Natural killer cell treated with Interleukin-12 subunit alpha and Interleukin-12 subunit beta and Interleukin-15 and Interleukin-18, amount 100 ng/mL, for 72 hours (primary cell): Measurements from ENCODE around the gene JAG2. TPM values are rescaled to one million over a fixed set of nuclear protein-coding genes. Genes with fewer than 3 reads are reported as not detected.

Experiments used
- ATAC-seq, 2 donors: fragments of 150-1000 bp; cut with Tn5 transposase in 1 of 2; sonication (Bioruptor Pico), chemical (Tn5 transposase) in 1 of 2; 2 replicates each; pipeline ENCODE4 v1.10.0; 2021
- DNase-seq: peaks from one replicate; pipeline ENCODE4 v3.0.0; 2022; ENCODE audit warnings: low spot score
- H3K27ac Mint-ChIP-seq, 2 donors: 1 replicate in 1 of 2; 2 replicates in 1 of 2; pipeline ENCODE4 v1.8.0; 2022; ENCODE audit warnings: mixed read lengths in 2 of 2, mild to moderate bottlenecking in 1 of 2, moderate library complexity in 1 of 2
- H3K27me3 Mint-ChIP-seq, 2 donors: 1 replicate in 1 of 2; 2 replicates in 1 of 2; pipeline ENCODE4 v1.8.0; 2022; ENCODE audit warnings: mixed read lengths in 2 of 2
- H3K36me3 Mint-ChIP-seq: one replicate; pipeline ENCODE4 v1.8.0; 2022; ENCODE audit warnings: mixed read lengths
- H3K4me1 Mint-ChIP-seq, 2 donors: 1 replicate in 1 of 2; 2 replicates in 1 of 2; pipeline ENCODE4 v1.8.0; 2022; ENCODE audit warnings: low read depth in 2 of 2, mixed read lengths in 2 of 2, mild to moderate bottlenecking in 1 of 2
- H3K4me3 Mint-ChIP-seq: one replicate; pipeline ENCODE4 v1.8.0; 2022; ENCODE audit warnings: mixed read lengths
- H3K9me3 Mint-ChIP-seq: 2 replicates; pipeline ENCODE4 v1.8.0; 2022; ENCODE audit warnings: mixed read lengths
- total RNA-seq, 2 donors: library from RNA; stranded (reverse); gene quantifications; one replicate each; pipeline ENCODE4 v1.2.3, GENCODE V29; 2022

Gene JAG2
- total RNA-seq, 2 donors from 2014 or later, result 5.9 to 7.1 TPM

DNA sequence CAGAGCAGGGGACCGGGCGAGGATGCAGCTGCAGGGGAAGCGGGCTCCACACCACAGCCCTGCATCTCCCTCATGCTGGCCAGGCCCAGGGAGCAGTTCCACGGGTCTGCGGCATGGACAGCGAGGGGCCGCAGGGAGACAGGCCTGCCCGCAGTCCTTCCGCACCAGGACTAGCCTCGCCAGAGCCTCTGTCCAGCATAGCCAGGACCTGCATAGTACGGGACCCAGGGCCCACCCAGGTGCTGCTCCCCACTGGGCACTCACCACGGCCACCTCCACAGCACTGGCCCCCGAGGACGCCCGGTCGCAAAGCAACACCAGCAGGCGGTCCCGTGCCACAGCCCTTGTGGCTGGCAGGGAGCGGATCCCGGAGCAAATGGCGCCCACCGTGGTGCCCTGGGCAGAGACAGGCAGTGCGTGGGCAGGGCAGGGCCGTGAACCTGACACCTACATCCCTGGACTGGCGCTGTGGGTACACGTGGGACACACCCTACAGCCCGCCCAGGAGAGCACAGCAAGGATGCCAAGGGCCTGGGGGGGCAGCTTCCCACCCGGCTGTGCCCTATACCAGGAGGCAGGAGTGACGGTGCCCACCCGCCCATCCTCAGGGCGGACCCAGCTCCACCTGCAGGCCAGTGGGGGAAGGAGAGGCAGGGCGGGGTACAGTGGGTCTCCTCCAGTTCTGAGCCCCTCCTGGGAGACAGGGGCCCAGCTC is 23.8 kb downstream of the JAG2 start:
- Mint-ChIP-seq H3K9me3 (peaks cover 4% of the 10 kb centered on the region), H3K27me3 (no peaks in the 10 kb centered on the region), H3K4me1 (no peaks in the 10 kb centered on the region), H3K36me3 (peaks cover 5% of the 10 kb centered on the region), H3K4me3 (no peak overlapping the region), H3K27ac (no peak overlapping the region)
- no peak for ATAC-seq
- peak; percentile 46 for DNase-seq

DNA sequence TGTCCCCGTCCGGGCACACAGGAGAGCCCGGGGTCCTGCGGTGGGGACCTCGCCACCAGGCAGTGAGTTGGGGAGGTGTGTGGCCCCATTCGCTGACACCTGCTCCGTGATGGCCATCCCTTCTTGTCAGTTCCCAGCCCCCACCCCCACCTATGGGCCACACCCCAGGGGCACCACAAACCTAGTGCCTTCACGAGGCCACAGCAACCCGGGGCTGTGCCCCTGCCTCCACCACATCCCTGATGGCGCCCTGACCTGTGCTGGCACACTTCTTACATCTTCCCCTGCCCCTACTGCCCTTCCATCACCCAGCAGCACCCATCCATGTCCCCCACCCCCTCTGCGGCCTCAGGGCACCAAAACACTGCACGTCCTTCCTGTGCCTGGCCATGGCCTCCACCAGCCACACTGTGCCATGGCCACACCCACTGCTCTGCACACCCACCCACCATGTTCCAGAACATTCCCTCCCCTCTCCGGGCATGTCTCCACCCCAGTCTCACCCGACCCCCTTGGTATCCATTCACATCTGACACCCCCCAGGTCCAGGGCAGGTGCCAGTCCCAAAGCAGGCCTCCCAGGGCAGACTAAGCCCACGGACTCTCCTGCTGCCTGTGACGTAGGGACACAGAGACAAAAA is 24.4 kb downstream of the JAG2 start:
- Mint-ChIP-seq H3K4me3 (no peak overlapping the region), H3K4me1 (no peaks in the 10 kb centered on the region), H3K9me3 (peaks cover 4% of the 10 kb centered on the region), H3K27ac (no peak overlapping the region), H3K36me3 (peaks cover 5% of the 10 kb centered on the region), H3K27me3 (no peaks in the 10 kb centered on the region)
- ATAC-seq, result no peak
- no peak for DNase-seq

DNA sequence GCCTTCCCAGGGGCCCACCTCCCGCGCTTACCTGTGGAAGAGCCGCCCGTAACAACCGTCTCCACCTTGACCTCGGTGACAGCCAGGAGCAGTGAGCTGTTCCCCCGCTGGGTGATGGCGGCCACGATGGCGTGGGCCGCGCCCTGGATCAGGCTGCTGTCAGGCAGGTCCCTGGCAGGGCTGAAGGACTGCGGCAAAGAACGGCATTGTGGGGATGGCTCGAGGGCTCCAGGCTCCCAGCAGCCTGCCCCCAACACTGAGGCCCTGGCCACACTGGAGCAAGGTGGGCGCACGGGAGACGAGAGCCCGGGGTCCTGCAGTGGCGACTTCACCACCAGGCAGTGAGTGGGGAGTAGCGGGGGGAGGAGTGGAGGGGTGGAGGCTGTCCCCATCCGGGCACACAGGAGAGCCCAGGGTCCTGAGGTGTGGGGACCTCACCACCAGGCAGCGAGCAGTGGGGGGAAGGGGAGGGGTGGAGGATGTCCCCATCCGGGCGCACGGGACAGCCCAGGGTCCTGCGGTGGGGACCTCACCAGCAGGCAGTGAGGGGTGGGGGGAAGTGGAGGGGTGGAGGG is 25.0 kb downstream of the JAG2 start:
- peaks cover 4% of the 10 kb centered on the region for H3K9me3 Mint-ChIP-seq
- H3K4me1 Mint-ChIP-seq, result no peaks in the 10 kb centered on the region
- no peak overlapping the region for H3K4me3 Mint-ChIP-seq
- H3K27me3 Mint-ChIP-seq, result no peaks in the 10 kb centered on the region
- no peak for DNase-seq
- H3K36me3 Mint-ChIP-seq, result peaks cover 5% of the 10 kb centered on the region
- no peak overlapping the region for H3K27ac Mint-ChIP-seq
- no peak for ATAC-seq

DNA sequence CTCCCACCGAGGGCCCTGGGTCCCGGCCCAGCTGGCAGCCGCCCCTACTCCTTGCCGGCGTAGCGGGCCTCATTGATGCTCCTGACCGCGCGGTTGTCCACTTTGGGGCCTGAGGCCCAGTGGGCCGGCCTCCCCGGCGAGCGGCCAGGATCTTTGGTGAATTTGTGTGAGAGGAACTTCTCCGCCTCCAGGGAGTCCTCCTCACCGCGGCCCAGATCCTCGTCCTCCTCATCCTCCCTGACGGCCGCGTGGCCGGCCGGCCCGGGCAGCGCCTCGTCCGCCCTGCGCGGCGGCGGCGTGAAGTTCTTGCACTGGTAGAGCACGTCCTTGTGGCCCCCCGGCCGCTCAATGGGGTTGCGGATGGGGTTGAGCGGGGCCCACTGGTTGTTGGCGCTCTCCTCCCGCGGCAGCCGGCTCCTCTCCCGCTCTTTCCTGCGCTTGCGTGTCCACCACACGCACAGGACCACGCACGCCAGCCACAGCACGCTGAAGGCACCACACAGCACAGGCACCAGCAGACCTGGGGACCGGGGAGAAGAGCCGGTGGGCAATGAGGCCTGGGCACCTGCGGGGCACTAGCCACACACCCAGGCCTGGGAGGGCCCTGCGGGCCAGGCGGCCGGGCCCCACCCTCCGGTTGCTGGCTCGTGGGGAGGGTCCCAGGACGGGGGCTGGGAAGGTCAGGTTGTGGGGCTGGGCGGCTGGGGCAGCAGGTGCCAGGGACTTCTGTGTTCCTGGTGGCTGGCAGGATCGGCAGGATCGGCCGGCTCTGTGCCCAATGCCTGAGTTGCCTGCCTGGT is 25.7 kb downstream of the JAG2 start:
- H3K27ac Mint-ChIP-seq, result no peak overlapping the region
- no peak overlapping the region for H3K4me3 Mint-ChIP-seq
- H3K9me3 Mint-ChIP-seq, result peaks cover 4% of the 10 kb centered on the region
- DNase-seq (no peak), ATAC-seq (no peak)
- H3K36me3 Mint-ChIP-seq, result peaks cover 5% of the 10 kb centered on the region
- H3K27me3 Mint-ChIP-seq, result no peaks in the 10 kb centered on the region
- H3K4me1 Mint-ChIP-seq, result no peaks in the 10 kb centered on the region

- H3K27ac Mint-ChIP-seq, result no peak overlapping the region
- no peaks in the 10 kb centered on the region for H3K27me3 Mint-ChIP-seq
- DNase-seq (no peak), ATAC-seq (no peak)
- H3K4me1 Mint-ChIP-seq, result no peaks in the 10 kb centered on the region
- peaks cover 5% of the 10 kb centered on the region for H3K36me3 Mint-ChIP-seq
- peaks cover 4% of the 10 kb centered on the region for H3K9me3 Mint-ChIP-seq
- no peak overlapping the region for H3K4me3 Mint-ChIP-seq
Observed at GRCh38 chr14:105141486-105142281, 26.9 kb downstream of the JAG2 start.

DNA sequence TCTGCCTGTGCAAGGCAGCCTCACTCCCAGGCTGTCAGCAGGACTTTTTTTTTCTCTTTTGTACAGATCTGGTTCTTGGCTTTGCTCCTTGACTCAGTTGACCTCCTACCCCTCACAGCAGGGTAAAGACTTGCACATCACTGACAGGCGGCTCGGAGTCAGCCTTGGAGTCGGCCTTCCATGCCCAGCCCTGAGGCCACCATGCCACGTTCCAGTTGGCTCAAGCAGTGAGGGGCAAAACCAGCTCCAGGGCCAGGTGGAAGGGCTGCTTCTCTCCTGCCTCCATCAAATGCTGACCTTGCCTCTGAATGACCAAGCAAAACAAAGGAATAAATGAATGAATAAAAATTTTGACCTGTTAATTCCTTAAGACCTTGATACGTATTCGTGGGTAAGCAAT is 27.6 kb downstream of the JAG2 start:
- no peak for DNase-seq
- ATAC-seq, result no peak
- no peaks in the 10 kb centered on the region for H3K27me3 Mint-ChIP-seq
- H3K9me3 Mint-ChIP-seq, result peaks cover 4% of the 10 kb centered on the region
- H3K27ac Mint-ChIP-seq, result no peak overlapping the region
- H3K4me1 Mint-ChIP-seq, result no peaks in the 10 kb centered on the region
- peaks cover 5% of the 10 kb centered on the region for H3K36me3 Mint-ChIP-seq
- no peak overlapping the region for H3K4me3 Mint-ChIP-seq

DNA sequence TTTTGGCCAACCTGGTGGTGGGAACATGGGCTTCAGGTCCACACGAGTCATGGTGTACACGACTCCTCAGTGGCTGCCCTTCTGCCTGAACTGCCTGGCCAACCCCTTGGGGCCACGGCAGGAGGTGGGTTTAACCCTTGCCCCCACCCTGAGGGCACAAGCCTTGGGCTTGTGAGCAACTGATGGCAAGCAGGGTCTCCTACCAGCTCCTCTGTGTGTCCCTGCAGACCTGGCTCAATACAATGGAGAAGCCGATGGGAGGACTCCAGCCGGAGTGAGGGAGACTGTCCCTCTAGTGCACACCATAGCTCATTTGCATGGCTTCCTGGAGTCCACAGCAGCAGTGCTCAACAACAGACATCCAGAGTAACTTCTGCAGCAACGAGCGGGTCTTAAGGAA is 28.0 kb downstream of the JAG2 start:
- no peaks in the 10 kb centered on the region for H3K4me1 Mint-ChIP-seq
- no peak overlapping the region for H3K27ac Mint-ChIP-seq
- H3K4me3 Mint-ChIP-seq, result no peak overlapping the region
- peaks cover 5% of the 10 kb centered on the region for H3K36me3 Mint-ChIP-seq
- no peak for ATAC-seq
- DNase-seq, result no peak
- no peaks in the 10 kb centered on the region for H3K27me3 Mint-ChIP-seq
- peaks cover 4% of the 10 kb centered on the region for H3K9me3 Mint-ChIP-seq

- ATAC-seq (no peak), DNase-seq (no peak)
- Mint-ChIP-seq H3K27me3 (no peaks in the 10 kb centered on the region), H3K4me3 (no peak overlapping the region), H3K9me3 (peaks cover 4% of the 10 kb centered on the region), H3K4me1 (no peaks in the 10 kb centered on the region), H3K27ac (no peak overlapping the region), H3K36me3 (peaks cover 5% of the 10 kb centered on the region)
Observed at GRCh38 chr14:105139831-105140239, 28.7 kb downstream of the JAG2 start.

DNA sequence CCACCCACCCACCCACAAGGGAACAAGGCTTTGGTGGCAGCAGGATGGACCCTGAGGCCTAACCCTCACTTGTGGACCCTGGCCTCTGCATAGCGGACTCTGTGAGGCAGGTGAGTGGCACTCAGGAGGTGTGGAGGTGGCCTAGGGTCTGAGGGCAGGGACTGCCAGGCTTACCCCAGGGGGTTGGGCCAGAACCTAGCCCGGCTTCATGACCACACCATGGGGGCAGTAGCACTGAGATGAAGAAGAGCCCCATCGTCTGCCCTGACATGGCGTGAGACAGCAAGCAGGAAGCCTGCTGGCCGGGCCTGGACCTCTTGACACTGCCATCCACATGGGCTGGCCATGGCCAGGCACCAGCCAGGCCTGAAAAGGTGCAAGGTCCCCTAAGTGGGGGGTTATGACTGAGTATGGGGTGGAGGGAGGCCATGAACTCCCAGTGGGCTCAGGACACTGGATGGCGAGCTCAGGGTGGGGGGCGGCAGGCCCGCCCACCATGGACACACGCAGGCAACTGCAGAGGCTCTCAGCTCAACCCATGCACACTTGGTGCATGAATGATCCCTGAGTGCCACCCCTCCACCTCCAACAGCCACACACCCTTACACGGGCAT is 29.3 kb downstream of the JAG2 start:
- Mint-ChIP-seq H3K36me3 (peaks cover 5% of the 10 kb centered on the region), H3K9me3 (peaks cover 4% of the 10 kb centered on the region), H3K27me3 (no peaks in the 10 kb centered on the region), H3K4me3 (no peak overlapping the region), H3K27ac (no peak overlapping the region), H3K4me1 (no peaks in the 10 kb centered on the region)
- ATAC-seq (no peak), DNase-seq (no peak)

DNA sequence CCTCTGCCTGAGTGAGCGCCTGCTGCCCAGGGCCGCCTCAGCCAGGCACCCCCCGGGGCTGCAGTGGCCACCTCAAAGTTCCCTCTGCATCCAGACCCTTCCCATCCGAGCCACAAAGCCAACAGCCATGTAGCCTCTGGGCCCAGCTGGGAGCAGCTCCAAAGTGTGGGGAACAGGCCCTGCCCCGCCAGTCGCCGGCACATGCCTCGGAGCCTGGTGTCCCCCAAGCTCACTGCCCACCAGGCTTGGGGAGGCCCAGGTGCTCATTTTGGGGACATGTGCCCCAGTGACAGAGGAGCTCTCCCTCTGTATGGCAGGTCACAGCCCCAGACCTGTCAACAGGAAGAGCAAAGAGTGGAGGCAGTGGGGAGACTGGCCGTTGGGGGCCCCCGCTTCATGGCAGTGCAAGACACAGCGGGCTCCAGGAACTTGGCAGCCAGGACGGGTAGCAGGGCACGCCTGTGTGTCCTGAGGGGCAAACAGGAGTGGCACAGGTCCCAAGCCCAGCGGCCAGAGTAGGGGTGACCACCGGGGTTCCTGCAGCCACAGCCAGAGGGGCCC is 29.9 kb downstream of the JAG2 start:
- H3K36me3 Mint-ChIP-seq, result peaks cover 5% of the 10 kb centered on the region
- H3K9me3 Mint-ChIP-seq, result peaks cover 4% of the 10 kb centered on the region
- no peak overlapping the region for H3K4me3 Mint-ChIP-seq
- H3K27ac Mint-ChIP-seq, result no peak overlapping the region
- DNase-seq, result no peak
- no peaks in the 10 kb centered on the region for H3K4me1 Mint-ChIP-seq
- H3K27me3 Mint-ChIP-seq, result peaks cover 0 to under 1% of the 10 kb centered on the region in 2 donors
- ATAC-seq, result no peak

- H3K36me3 Mint-ChIP-seq, result peaks cover 5% of the 10 kb centered on the region
- ATAC-seq (no peak), DNase-seq (peak; percentile 44)
- H3K4me1 Mint-ChIP-seq, result no peaks in the 10 kb centered on the region
- peaks cover 4% of the 10 kb centered on the region for H3K9me3 Mint-ChIP-seq
- H3K27me3 Mint-ChIP-seq, result peaks cover 0 to 6% of the 10 kb centered on the region in 2 donors
- H3K4me3 Mint-ChIP-seq, result no peak overlapping the region
- H3K27ac Mint-ChIP-seq, result no peak overlapping the region
Observed at GRCh38 chr14:105138021-105138541, 30.5 kb downstream of the JAG2 start.

- Mint-ChIP-seq H3K27me3 (peaks cover 3 to 11% of the 10 kb centered on the region in 2 donors), H3K36me3 (peaks cover 9% of the 10 kb centered on the region), H3K4me1 (no peaks in the 10 kb centered on the region), H3K9me3 (peaks cover 4% of the 10 kb centered on the region), H3K27ac (no peak overlapping the region), H3K4me3 (no peak overlapping the region)
- DNase-seq (peak; percentile 56), ATAC-seq (no peak)
Observed at GRCh38 chr14:105137481-105138020, 31.0 kb downstream of the JAG2 start.
